ENCODE data around the gene RXRA.

DNA sequence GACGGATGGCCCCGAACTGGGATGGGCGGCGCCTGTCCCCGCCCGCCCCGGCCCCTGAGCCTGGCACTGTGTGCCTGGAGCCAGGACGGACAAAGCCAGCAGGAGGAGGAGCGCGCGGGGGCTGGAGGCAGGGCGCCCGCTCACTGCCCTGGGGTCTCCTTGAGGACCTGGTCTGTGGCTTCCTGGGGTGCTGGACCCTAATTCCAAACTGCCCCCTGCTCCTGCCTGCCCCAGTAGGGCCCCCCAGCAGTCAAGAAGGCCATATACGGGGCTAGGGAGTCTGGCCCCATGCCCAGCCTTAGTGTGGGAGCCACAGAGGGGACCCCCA is 29.2 kb upstream of the RXRA start:
- TF ChIP-seq, protein P1, sequence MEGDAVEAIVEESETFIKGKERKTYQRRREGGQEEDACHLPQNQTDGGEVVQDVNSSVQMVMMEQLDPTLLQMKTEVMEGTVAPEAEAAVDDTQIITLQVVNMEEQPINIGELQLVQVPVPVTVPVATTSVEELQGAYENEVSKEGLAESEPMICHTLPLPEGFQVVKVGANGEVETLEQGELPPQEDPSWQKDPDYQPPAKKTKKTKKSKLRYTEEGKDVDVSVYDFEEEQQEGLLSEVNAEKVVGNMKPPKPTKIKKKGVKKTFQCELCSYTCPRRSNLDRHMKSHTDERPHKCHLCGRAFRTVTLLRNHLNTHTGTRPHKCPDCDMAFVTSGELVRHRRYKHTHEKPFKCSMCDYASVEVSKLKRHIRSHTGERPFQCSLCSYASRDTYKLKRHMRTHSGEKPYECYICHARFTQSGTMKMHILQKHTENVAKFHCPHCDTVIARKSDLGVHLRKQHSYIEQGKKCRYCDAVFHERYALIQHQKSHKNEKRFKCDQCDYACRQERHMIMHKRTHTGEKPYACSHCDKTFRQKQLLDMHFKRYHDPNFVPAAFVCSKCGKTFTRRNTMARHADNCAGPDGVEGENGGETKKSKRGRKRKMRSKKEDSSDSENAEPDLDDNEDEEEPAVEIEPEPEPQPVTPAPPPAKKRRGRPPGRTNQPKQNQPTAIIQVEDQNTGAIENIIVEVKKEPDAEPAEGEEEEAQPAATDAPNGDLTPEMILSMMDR (IDR thresholded peaks at IDR 0.05), result no peak
- no peak for TF ChIP-seq POLR2A (IDR thresholded peaks at IDR 0.05)

Data from adrenal gland (tissue), 5 donors.